HG03095 (cell line): ENCODE measurements around the gene TMEM61.

Source experiments
- ATAC-seq: cut with Tn5 transposase; IDR thresholded peaks from one replicate; pipeline ENCODE4 v1.9.1; 2021; ENCODE audit warnings: moderate library complexity; ENCODE audit not compliant: unreplicated experiment

The TMEM61 gene

GRCh38 chr1:55035904-55036303 is 55.5 kb downstream of the TMEM61 start:
- no peak for ATAC-seq

- ATAC-seq, result no peak
Observed at GRCh38 chr1:55037733-55038551, 57.5 kb downstream of the TMEM61 start.

- no peak for ATAC-seq
Observed at GRCh38 chr1:55038552-55038838, 58.1 kb downstream of the TMEM61 start.

- ATAC-seq, result no peak
Observed at GRCh38 chr1:55038974-55039341, 58.5 kb downstream of the TMEM61 start.

- ATAC-seq, result no peak
Observed at GRCh38 chr1:55039342-55040082, 59.1 kb downstream of the TMEM61 start, which contains the start of gene PCSK9. Gene PCSK9, plus strand, starts transcription at chr1:55039548. Its CDS starts 290 bp downstream, at chr1:55039838.

- no peak for ATAC-seq
Observed at GRCh38 chr1:55040083-55040932, 59.9 kb downstream of the TMEM61 start.

- ATAC-seq, result no peak
Observed at GRCh38 chr1:55040933-55041494, 60.6 kb downstream of the TMEM61 start.

GRCh38 chr1:55041613-55042012 is 61.2 kb downstream of the TMEM61 start:
- ATAC-seq, result no peak
